HepG2 (cell line): ENCODE results near the gene TOMM6.

Experiments used
- CBX5 ChIP-seq: sonication (generic); formaldehyde crosslinking; IDR thresholded peaks from 2 replicates; pipeline ENCODE4 v1.4.0; 2020; ENCODE audit warnings: missing genetic modification reagents, borderline replicate concordance
- IKZF1 ChIP-seq: fragments of 450-650 bp; IDR thresholded peaks from 2 replicates; pipeline ENCODE4 v1.7.1; 2016
- PAWR ChIP-seq: sonication (generic); formaldehyde crosslinking; IDR thresholded peaks from 2 replicates; pipeline ENCODE4 v1.4.0; 2020; ENCODE audit warnings: missing genetic modification reagents, mild to moderate bottlenecking, borderline replicate concordance
- SP140L ChIP-seq: sonication (generic); formaldehyde crosslinking; IDR thresholded peaks from 2 replicates; pipeline ENCODE4 v1.4.0; 2020; ENCODE audit warnings: missing genetic modification reagents, borderline replicate concordance
- XBP1 ChIP-seq: sonication (generic); formaldehyde crosslinking; IDR thresholded peaks from 2 replicates; pipeline ENCODE4 v1.5.0; 2020; ENCODE audit warnings: missing genetic modification reagents
- ZNF292 ChIP-seq: sonication (generic); formaldehyde crosslinking; IDR thresholded peaks from 2 replicates; pipeline ENCODE4 v1.8.1; 2022; ENCODE audit warnings: mild to moderate bottlenecking, low read depth, missing genetic modification reagents, borderline replicate concordance
- ZNF790 ChIP-seq: sonication (generic); formaldehyde crosslinking; IDR thresholded peaks from 2 replicates; pipeline ENCODE4 v1.8.0; 2022; ENCODE audit warnings: missing genetic modification reagents, mild to moderate bottlenecking, borderline replicate concordance
- ZNF792 ChIP-seq: IDR thresholded peaks from 2 replicates; pipeline ENCODE4 v1.6.1; 2016
- TF ChIP-seq, protein P1 (sequence below): IDR thresholded peaks from 2 replicates; pipeline ENCODE4 v1.6.1; 2012; ENCODE audit warnings: low read length, improper control_type of control experiment
- TF ChIP-seq, protein P2 (sequence below): fragments of 450-650 bp; IDR thresholded peaks from 2 replicates; pipeline ENCODE4 v1.6.1; 2017
- TF ChIP-seq, protein P3 (sequence below): IDR thresholded peaks from 2 replicates; pipeline ENCODE4 v1.6.1; 2012; ENCODE audit warnings: inconsistent platforms
- TF ChIP-seq, protein P4 (sequence below): sonication (generic); formaldehyde crosslinking; IDR thresholded peaks from 2 replicates; pipeline ENCODE4 v1.5.0; 2020; ENCODE audit warnings: mild to moderate bottlenecking, missing genetic modification reagents, moderate library complexity
- TF ChIP-seq, protein P5 (sequence below): sonication (generic); formaldehyde crosslinking; IDR thresholded peaks from 2 replicates; pipeline ENCODE4 v1.8.0; 2022; ENCODE audit warnings: missing genetic modification reagents, mild to moderate bottlenecking, moderate library complexity, borderline replicate concordance

DNA sequence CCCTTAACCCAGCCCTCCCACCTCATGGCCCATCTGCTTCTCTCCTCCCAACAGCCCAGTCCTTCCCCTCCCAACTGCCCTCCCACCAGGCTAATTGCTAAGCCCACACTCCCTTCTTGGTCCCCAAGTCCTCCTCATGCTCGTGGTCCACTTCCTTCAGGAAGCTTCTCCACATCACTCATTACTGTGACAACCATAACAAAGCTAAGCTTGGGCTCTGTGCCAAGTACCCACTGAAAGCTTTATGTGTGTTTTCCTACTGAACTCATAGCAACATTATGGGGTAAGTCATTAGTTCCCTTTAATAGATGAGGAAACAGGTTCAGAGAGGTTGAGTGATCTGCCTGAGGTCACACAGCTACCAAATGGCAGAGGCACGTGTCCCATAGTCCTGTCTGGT, 24.0 kb upstream of the TOMM6 start:
- TF ChIP-seq, protein P1, sequence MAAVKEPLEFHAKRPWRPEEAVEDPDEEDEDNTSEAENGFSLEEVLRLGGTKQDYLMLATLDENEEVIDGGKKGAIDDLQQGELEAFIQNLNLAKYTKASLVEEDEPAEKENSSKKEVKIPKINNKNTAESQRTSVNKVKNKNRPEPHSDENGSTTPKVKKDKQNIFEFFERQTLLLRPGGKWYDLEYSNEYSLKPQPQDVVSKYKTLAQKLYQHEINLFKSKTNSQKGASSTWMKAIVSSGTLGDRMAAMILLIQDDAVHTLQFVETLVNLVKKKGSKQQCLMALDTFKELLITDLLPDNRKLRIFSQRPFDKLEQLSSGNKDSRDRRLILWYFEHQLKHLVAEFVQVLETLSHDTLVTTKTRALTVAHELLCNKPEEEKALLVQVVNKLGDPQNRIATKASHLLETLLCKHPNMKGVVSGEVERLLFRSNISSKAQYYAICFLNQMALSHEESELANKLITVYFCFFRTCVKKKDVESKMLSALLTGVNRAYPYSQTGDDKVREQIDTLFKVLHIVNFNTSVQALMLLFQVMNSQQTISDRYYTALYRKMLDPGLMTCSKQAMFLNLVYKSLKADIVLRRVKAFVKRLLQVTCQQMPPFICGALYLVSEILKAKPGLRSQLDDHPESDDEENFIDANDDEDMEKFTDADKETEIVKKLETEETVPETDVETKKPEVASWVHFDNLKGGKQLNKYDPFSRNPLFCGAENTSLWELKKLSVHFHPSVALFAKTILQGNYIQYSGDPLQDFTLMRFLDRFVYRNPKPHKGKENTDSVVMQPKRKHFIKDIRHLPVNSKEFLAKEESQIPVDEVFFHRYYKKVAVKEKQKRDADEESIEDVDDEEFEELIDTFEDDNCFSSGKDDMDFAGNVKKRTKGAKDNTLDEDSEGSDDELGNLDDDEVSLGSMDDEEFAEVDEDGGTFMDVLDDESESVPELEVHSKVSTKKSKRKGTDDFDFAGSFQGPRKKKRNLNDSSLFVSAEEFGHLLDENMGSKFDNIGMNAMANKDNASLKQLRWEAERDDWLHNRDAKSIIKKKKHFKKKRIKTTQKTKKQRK, result no peak
- TF ChIP-seq ZNF292 (no peak), SP140L (CRISPR knock-in tag) (no peak), CBX5 (CRISPR knock-in tag) (no peak), XBP1 (CRISPR knock-in tag) (no peak), ZNF792 (CRISPR knock-in tag) (no peak), PAWR (CRISPR knock-in tag) (no peak), ZNF790 (CRISPR knock-in tag) (no peak), IKZF1 (no peak)
- TF ChIP-seq, protein P2, sequence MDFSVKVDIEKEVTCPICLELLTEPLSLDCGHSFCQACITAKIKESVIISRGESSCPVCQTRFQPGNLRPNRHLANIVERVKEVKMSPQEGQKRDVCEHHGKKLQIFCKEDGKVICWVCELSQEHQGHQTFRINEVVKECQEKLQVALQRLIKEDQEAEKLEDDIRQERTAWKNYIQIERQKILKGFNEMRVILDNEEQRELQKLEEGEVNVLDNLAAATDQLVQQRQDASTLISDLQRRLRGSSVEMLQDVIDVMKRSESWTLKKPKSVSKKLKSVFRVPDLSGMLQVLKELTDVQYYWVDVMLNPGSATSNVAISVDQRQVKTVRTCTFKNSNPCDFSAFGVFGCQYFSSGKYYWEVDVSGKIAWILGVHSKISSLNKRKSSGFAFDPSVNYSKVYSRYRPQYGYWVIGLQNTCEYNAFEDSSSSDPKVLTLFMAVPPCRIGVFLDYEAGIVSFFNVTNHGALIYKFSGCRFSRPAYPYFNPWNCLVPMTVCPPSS, result no peak
- TF ChIP-seq, protein P3, sequence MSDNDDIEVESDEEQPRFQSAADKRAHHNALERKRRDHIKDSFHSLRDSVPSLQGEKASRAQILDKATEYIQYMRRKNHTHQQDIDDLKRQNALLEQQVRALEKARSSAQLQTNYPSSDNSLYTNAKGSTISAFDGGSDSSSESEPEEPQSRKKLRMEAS, result no peak
- TF ChIP-seq, protein P4, sequence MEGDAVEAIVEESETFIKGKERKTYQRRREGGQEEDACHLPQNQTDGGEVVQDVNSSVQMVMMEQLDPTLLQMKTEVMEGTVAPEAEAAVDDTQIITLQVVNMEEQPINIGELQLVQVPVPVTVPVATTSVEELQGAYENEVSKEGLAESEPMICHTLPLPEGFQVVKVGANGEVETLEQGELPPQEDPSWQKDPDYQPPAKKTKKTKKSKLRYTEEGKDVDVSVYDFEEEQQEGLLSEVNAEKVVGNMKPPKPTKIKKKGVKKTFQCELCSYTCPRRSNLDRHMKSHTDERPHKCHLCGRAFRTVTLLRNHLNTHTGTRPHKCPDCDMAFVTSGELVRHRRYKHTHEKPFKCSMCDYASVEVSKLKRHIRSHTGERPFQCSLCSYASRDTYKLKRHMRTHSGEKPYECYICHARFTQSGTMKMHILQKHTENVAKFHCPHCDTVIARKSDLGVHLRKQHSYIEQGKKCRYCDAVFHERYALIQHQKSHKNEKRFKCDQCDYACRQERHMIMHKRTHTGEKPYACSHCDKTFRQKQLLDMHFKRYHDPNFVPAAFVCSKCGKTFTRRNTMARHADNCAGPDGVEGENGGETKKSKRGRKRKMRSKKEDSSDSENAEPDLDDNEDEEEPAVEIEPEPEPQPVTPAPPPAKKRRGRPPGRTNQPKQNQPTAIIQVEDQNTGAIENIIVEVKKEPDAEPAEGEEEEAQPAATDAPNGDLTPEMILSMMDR (CRISPR knock-in tag), result no peak
- TF ChIP-seq, protein P5, sequence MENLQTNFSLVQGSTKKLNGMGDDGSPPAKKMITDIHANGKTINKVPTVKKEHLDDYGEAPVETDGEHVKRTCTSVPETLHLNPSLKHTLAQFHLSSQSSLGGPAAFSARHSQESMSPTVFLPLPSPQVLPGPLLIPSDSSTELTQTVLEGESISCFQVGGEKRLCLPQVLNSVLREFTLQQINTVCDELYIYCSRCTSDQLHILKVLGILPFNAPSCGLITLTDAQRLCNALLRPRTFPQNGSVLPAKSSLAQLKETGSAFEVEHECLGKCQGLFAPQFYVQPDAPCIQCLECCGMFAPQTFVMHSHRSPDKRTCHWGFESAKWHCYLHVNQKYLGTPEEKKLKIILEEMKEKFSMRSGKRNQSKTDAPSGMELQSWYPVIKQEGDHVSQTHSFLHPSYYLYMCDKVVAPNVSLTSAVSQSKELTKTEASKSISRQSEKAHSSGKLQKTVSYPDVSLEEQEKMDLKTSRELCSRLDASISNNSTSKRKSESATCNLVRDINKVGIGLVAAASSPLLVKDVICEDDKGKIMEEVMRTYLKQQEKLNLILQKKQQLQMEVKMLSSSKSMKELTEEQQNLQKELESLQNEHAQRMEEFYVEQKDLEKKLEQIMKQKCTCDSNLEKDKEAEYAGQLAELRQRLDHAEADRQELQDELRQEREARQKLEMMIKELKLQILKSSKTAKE, result no peak
